OCI-M1 (cell line): ENCODE data around the gene GTF2H2.
"Not testable (repeated sequence)": the region's sequence is repeated elsewhere in the genome, so short reads cannot be mapped to it uniquely, and the experiment has no call there.

Source experiments
- DNase-seq: peaks from one replicate; lab custom pipeline; 2025; lab: John Stamatoyannopoulos, UW

GTF2H2 gene

GRCh38 chr5:71011194-71011792 is 56.2 kb downstream of the GTF2H2 start:
- no peak for DNase-seq

DNA sequence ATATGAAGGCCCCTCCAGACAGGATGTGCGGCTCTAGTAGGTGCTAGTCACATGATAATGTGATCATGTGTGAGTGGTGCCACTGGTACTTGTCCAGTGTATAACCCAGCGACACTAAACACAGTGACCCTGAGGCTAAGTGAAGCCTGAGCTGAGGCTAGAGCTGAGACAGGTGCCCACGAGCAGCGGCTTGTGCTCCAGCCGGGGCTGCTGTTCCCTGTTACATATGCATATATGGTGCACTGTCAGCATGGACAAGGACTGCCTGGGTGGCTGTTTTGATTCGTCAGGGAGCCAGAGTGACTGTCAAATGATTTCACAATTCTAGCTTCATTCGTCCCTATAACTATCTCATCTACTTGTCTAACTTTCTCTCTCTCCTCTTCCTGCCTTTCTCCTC is 60.5 kb downstream of the GTF2H2 start:
- DNase-seq = not testable (repeated sequence)
